ENCODE measurements around the gene ASPM.
A peak's percentile ranks its signal among the peaks of the same experiment; 100 is the strongest.
"Not testable (repeated sequence)": the region's sequence is repeated elsewhere in the genome, so short reads cannot be mapped to it uniquely, and the experiment has no call there.

Gene ASPM

GRCh38 chr1:197080323-197080722, 66.1 kb downstream of the ASPM start:
- DNase-seq (ENCODE audit: low read depth, low spot score) = no peak

GRCh38 chr1:197076585-197076984, 69.9 kb downstream of the ASPM start:
- no peak for DNase-seq (ENCODE audit: low read depth, low spot score)

- DNase-seq (ENCODE audit: low read depth, low spot score) = no peak
Measured at GRCh38 chr1:197073978-197074377, 72.5 kb downstream of the ASPM start.

- no peak for DNase-seq (ENCODE audit: low read depth, low spot score)
Measured at GRCh38 chr1:197067457-197067818, 79.0 kb downstream of the ASPM start.

GRCh38 chr1:197066719-197067456, 79.6 kb downstream of the ASPM start, which contains the start of gene F13B:
Gene F13B, minus strand, starts transcription at chr1:197067260. Its CDS starts 37 bp downstream, at chr1:197067223.
- no peak for DNase-seq (ENCODE audit: low read depth, low spot score)

GRCh38 chr1:197066277-197066676, 80.2 kb downstream of the ASPM start:
- no peak for DNase-seq (ENCODE audit: low read depth, low spot score)

GRCh38 chr1:197065559-197065958, 80.9 kb downstream of the ASPM start:
- DNase-seq (ENCODE audit: low read depth, low spot score) = no peak

GRCh38 chr1:197063212-197063611, 83.3 kb downstream of the ASPM start:
- no peak for DNase-seq (ENCODE audit: low read depth, low spot score)

- no peak for DNase-seq (ENCODE audit: low read depth, low spot score)
Measured at GRCh38 chr1:197062692-197063091, 83.8 kb downstream of the ASPM start.

GRCh38 chr1:197049100-197049499, 97.4 kb downstream of the ASPM start:
- DNase-seq (ENCODE audit: low read depth, low spot score) = no peak

GRCh38 chr1:197042676-197043341, 103.7 kb downstream of the ASPM start:
- peak; percentile 37 for DNase-seq (ENCODE audit: low read depth, low spot score)

- DNase-seq (ENCODE audit: low read depth, low spot score) = no peak
Measured at GRCh38 chr1:197041486-197042353, 104.7 kb downstream of the ASPM start.

GRCh38 chr1:197036861-197037260, 109.6 kb downstream of the ASPM start:
- no peak for DNase-seq (ENCODE audit: low read depth, low spot score)

- DNase-seq (ENCODE audit: low read depth, low spot score) = not testable (repeated sequence)
Measured at GRCh38 chr1:197034631-197035339, 111.7 kb downstream of the ASPM start.

Measured in brain pericyte (primary cell).